Hematopoietic multipotent progenitor cell treated with erythropoietin and hydrocortisone succinate and interleukin-3 and kit ligand, for 8 days (in vitro differentiated cells): ENCODE data around the gene LRRC53.

ENCODE experiments used
- DNase-seq: peaks from one replicate; pipeline ENCODE4 v3.0.0-alpha.2; 2015

Gene LRRC53

DNA sequence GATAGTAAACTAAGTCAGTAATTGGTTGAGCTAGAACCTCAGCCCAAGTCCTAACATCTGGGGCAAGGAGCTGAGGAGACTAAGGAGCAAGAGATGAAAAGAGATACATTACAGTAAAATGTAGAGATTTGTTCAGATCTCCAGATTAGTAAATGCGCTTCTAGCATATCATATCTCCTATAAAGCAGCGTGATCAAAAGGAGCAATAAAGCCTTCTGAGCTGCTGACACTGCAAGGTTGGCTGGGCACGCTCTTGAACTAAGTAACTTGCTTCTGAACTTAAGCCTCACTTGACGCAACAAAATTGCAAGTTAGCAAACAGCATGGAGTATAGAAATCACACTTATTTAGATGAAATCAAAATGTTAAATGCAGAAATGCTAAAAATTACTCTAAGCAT, 80.9 kb downstream of the LRRC53 start:
- DNase-seq: no peak

DNA sequence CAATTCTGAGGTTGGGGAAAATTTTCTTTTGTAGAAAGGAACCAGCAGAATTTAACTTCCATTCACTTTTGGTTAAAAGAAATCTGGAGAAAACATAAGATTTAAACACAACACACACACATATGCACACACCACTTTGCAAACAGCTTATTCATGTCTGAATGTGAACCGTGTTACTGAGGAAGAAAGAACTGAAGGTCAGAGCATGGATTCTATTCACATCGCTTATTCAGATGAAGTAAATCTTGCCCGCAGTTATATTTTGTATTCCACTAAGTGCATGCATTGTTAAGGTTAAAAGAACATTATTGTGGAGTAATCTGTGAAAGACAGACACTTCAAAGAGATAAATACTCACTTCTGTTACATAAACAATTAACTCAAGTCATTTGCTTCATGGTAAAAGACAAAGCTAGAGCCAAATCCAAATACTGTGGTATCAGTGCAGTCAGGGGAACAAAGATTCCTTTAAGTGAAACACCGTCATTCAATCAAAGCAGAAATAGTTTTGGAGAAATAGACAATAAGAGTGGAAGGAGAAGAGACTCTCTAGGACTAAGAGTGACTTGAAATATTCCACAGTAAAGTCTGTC, 82.0 kb downstream of the LRRC53 start:
- no peak for DNase-seq

DNA sequence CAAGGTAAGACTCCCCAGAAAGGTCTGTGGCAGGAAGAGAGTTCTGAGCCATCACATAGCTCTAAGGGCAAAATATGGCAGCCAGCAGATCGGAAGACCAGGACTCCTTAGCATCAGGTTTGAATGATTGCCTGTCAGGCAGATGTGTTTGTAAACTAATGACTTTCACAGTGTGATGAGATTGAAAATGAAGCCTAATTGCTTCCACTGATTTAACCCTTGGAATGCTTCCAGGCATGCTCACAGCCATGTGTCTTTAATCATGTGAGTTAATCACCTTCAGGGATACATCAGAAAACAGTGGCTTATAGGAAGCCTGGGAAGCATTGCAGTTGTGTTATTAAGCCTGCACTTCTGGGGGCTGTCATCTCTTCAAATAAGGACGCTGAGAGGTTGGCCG, 82.8 kb downstream of the LRRC53 start:
- no peak for DNase-seq

DNA sequence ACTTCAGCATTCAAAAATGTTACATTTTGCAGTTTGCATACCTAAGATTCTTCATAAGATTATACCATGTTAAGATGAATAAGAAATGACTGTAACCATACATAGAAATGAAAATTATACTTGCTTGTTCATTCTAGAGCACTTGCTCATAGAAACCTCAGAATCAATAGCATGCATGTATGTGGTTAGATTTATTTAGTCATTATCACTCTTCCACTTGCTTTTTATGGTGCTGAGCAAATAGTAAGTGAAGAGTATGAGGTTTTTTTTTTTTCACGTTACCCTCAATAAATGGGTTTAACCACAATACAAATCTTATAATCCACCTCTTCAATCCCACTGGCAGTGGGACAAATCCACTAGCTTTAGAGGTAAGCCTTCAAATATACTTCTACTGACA, 84.7 kb downstream of the LRRC53 start:
- no peak for DNase-seq

DNA sequence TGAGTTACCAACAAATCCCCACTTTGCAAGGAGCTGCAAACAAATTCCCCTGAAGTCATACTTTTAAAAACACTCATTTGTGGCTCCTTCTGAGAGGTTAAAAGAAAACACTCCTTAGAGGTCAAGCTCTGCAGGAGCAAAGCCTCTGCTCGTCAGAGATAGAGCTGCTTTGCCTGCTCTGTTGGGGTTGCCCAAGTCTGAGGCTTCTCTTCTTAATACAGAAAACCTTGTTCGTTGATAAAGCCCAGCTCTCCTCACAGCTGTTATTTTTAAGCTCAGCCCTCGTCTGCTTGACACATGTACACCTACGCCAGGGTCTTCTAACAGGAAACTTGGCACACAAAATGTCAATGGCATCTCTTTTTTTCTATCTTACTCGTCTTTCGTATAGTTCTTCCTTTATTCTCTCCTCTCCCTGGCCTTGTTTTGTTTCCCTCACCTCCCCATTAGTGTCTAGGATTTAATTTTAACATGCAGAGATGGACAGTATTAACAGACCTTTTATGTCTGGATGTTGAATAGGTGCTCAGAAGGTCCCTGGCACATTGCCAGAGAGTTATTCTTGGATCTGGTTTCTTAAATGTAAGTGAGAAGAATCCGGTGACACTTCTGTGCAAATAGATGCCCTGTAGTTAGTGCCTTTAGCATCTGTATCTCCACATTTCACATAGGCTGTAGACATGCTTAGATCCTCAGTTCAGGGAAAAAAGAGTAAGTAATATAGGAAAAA, 86.0 kb downstream of the LRRC53 start:
- DNase-seq: no peak

DNA sequence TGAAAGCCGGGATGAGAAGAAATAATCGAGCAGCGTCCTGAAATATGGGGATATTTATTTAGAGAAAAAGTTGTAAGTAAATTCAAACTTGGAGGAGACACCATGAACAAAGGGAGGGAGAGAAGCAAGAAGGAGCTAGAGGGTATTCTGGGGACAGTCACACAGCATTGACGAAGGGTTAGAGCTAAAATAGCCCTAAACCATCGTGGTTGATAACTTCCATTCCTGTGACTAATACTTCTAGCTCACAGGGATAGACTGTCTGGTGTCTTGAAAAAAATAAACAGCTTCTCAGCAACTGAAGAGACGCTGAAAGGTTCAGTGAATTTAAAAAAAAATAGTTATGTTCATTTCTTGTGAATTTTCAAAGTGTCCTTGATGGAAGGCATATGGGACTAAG, 86.7 kb downstream of the LRRC53 start:
- DNase-seq: no peak

DNA sequence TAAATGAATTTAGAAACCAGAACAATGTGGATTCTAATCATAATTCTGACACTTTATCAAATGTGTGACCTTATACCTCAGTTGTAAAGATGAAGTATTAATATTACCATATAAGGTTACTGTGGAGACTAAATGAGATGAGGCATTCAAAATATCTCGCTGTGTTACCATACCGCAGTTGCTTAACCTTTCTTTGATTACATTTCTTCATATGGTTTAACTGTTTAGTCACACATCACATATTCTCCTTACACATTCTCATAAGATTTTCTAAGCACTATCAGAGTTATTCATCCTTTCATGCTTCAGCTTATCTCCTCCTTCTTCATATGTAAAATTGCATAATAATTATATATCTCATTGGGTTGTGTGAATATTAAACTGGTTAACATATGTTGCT, 88.9 kb downstream of the LRRC53 start:
- DNase-seq: no peak

DNA sequence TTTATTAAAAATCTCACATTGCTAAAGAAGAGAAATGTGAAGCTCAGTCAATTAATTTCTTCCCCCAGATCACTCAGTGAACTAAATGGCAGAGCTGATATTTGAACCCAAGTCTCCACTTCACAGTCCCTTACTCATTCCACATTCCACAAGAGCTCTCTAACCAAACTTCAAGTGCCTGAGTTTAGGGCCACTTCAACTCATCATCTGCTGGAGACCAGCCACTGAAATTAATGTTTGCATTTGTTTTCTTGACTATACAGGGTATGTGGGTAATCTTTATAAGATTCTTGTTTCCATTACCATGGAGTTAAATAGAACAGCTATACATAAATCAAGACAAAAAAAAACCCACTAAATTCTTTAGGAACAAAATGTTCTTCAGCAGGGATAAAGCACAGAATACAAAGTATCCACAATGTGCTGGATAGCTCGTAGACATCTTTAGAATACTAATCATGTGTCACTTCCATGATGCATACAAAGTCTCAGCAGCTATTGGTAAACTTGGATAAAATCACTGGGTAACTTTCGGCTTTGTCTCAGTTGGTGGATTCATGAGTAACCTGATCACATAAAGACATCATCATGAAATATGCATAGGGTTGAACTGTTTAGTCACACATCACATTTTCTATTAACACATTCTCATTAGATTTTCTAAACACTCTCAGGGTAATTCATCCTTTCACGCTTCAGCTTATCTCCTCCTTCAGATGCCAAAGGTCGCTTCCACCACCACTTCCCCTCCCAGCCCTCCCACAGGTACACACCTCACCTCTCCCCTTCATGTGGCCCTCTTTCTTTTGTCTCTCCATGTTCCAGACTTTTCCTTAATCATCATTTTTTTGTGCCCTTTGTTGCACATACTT, 89.8 kb downstream of the LRRC53 start:
- DNase-seq: no peak

DNA sequence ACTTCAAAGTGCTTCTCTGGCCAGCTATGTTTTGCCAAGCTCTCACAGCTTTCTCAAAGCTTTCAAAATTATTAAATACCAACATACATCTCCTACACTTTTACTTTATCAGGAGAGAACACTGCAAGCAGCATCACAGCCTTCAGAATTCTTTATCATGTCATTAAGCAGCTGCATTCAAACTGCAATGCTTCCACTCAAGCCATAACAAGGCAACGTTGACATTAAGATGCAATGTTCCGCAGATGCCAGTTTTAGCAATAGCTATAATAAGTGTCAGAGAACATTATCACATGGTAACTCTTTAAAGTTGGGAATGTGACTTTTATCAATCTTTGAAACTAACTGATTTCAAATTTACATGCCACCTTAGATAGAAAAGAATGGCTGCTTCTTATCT, 91.9 kb downstream of the LRRC53 start:
- no peak for DNase-seq
